Keratinocyte (primary cell): ENCODE results near the gene ACBD7. TPM values are rescaled to one million over a fixed set of nuclear protein-coding genes. Genes with fewer than 3 reads are reported as not detected.
A peak's percentile ranks its signal among the peaks of the same experiment; 100 is the strongest.

Experiments
- DNase-seq: peaks from one replicate; pipeline ENCODE4 v3.0.0-alpha.2; 2011; ENCODE audit warnings: low read depth, missing footprints, low spot score
- FAIRE-seq: peaks from 2 replicates; lab custom pipeline; 2011; peaks lifted over from hg19 to GRCh38; lab: Jason Lieb, UNC
- H2AFZ ChIP-seq: 2 replicates; pipeline ENCODE4 v1.6.0; 2012; ENCODE audit warnings: low read length, control low read depth, inconsistent platforms; ENCODE audit not compliant: control insufficient read depth
- H3K27ac ChIP-seq: 2 replicates; pipeline ENCODE4 v1.5.1; 2011; ENCODE audit warnings: low read length; ENCODE audit not compliant: control insufficient read depth, insufficient read depth
- H3K27me3 ChIP-seq: 3 replicates; pipeline ENCODE4 v1.6.0; 2011; ENCODE audit warnings: low read length; ENCODE audit not compliant: control insufficient read depth, insufficient read depth; ENCODE audit errors: extremely low read depth
- H3K36me3 ChIP-seq, 2 experiments: 2 replicates in 1 of 2; 3 replicates in 1 of 2; pipeline ENCODE4 v1.5.1; 2011; ENCODE audit warnings: low read length in 2 of 2, mild to moderate bottlenecking in 1 of 2; ENCODE audit not compliant: control insufficient read depth in 2 of 2, insufficient read depth in 2 of 2; ENCODE audit errors: extremely low read depth in 1 of 2
- H3K4me1 ChIP-seq: 3 replicates; pipeline ENCODE4 v1.5.1; 2011; ENCODE audit warnings: low read length; ENCODE audit not compliant: control insufficient read depth, insufficient read depth; ENCODE audit errors: extremely low read depth
- H3K4me2 ChIP-seq: 3 replicates; pipeline ENCODE4 v1.6.0; 2011; ENCODE audit warnings: low read depth, low read length; ENCODE audit not compliant: control insufficient read depth, insufficient read depth; ENCODE audit errors: extremely low read depth
- H3K4me3 ChIP-seq, 3 experiments: fragments of 200-600 bp in 1 of 3; sonication (generic) in 1 of 3; 2 replicates in 2 of 3; 3 replicates in 1 of 3; pipeline ENCODE4 v1.5.1; 2011 to 2016; ENCODE audit warnings: low read length in 3 of 3, mild to moderate bottlenecking in 3 of 3, control low read depth in 2 of 3, inconsistent platforms in 1 of 3, low read depth in 1 of 3, mixed read lengths in 1 of 3, mixed run types in 1 of 3, moderate library complexity in 1 of 3; ENCODE audit not compliant: control insufficient read depth in 2 of 3, insufficient read depth in 2 of 3; ENCODE audit errors: extremely low read depth in 1 of 3
- H3K79me2 ChIP-seq: 2 replicates; pipeline ENCODE4 v1.6.0; 2012; ENCODE audit warnings: low read length; ENCODE audit not compliant: control insufficient read depth, insufficient read depth
- H3K9ac ChIP-seq: 3 replicates; pipeline ENCODE4 v1.6.0; 2011; ENCODE audit warnings: low read length; ENCODE audit not compliant: control insufficient read depth, insufficient read depth; ENCODE audit errors: extremely low read depth
- H3K9me1 ChIP-seq: 3 replicates; pipeline ENCODE4 v1.6.0; 2011; ENCODE audit warnings: low read length; ENCODE audit not compliant: control insufficient read depth, insufficient read depth; ENCODE audit errors: extremely low read depth
- H3K9me3 ChIP-seq: 2 replicates; pipeline ENCODE4 v1.5.1; 2012; ENCODE audit warnings: low read depth, low read length; ENCODE audit not compliant: control insufficient read depth
- H4K20me1 ChIP-seq: 3 replicates; pipeline ENCODE4 v1.6.0; 2011; ENCODE audit warnings: low read length; ENCODE audit not compliant: control insufficient read depth, insufficient read depth; ENCODE audit errors: extremely low read depth
- EZH2 ChIP-seq: IDR thresholded peaks from one replicate; pipeline ENCODE4 v1.6.1; 2012; ENCODE audit warnings: inconsistent platforms, mild to moderate bottlenecking, low read length, moderate library complexity
- dilution Hi-C: fragments of 300-500 bp; cut with MboI; formaldehyde crosslinking; loops from one replicate; pipeline ENCODE4 v1.7.0; 2020; ENCODE audit warnings: low sequenced_read_pairs; ENCODE audit not compliant: extremely low pct_ligation_motif_present
- polyA plus RNA-seq, 5 experiments: library from polyadenylated mRNA; depleted of rRNA in 3 of 5; stranded (reverse) in 3 of 5; stranded (forward) in 1 of 5; unstranded in 1 of 5; fragments of >200 nt; gene quantifications; 1 replicate in 1 of 5; 2 replicates in 3 of 5; 3 replicates in 1 of 5; pipeline versions ENCODE4 v1.2.1 to v1.2.3, GENCODE V29; 2011 to 2012; ENCODE audit warnings: missing spikeins in 2 of 5, low read depth in 1 of 5, low replicate concordance in 1 of 5
- TF ChIP-seq, protein P1 (sequence below), 3 experiments: IDR thresholded peaks in 1 of 3; conservative IDR thresholded peaks in 1 of 3; optimal IDR thresholded peaks in 1 of 3; 2 replicates in 2 of 3; 3 replicates in 1 of 3; pipeline versions ENCODE3 to v1.5.1; 2011; ENCODE audit warnings: low read length in 3 of 3, mild to moderate bottlenecking in 3 of 3, moderate library complexity in 2 of 3, control low read depth in 1 of 3, inconsistent platforms in 1 of 3; ENCODE audit not compliant: insufficient read depth in 2 of 3; ENCODE audit errors: extremely low read depth in 1 of 3

Gene ACBD7
- polyA plus RNA-seq, 1 donor (not counting 4 experiments of a cell fraction or from before 2014, with no cell fraction given): 0.20 TPM

- Histone ChIP-seq H3K27me3 (no peaks in the 10 kb centered on the region), H3K4me2 (peak within 1 kb of the TSS; percentile 100), H3K4me3 (peak within 1 kb of the TSS; percentile 78 to 99 (median 93)), H3K9ac (peak within 1 kb of the TSS; percentile 97), H4K20me1 (peaks cover 3% of the 10 kb centered on the region), H3K9me3 (no peaks in the 10 kb centered on the region), H3K27ac (peak within 1 kb of the TSS; percentile 91), H2AFZ (peak within 1 kb of the TSS; percentile 97), H3K4me1 (peaks cover 13% of the 10 kb centered on the region), H3K36me3 (peaks cover 9 to 11% of the 10 kb centered on the region in 2 experiments), H3K79me2 (peaks cover 48% of the 10 kb centered on the region), H3K9me1 (no peaks in the 10 kb centered on the region)
- TF ChIP-seq EZH2: no peak
- TF ChIP-seq, protein P1, sequence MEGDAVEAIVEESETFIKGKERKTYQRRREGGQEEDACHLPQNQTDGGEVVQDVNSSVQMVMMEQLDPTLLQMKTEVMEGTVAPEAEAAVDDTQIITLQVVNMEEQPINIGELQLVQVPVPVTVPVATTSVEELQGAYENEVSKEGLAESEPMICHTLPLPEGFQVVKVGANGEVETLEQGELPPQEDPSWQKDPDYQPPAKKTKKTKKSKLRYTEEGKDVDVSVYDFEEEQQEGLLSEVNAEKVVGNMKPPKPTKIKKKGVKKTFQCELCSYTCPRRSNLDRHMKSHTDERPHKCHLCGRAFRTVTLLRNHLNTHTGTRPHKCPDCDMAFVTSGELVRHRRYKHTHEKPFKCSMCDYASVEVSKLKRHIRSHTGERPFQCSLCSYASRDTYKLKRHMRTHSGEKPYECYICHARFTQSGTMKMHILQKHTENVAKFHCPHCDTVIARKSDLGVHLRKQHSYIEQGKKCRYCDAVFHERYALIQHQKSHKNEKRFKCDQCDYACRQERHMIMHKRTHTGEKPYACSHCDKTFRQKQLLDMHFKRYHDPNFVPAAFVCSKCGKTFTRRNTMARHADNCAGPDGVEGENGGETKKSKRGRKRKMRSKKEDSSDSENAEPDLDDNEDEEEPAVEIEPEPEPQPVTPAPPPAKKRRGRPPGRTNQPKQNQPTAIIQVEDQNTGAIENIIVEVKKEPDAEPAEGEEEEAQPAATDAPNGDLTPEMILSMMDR (optimal IDR thresholded peaks at IDR 0.05 in 1 of 3, IDR thresholded peaks at IDR 0.05 in 1 of 3, conservative IDR thresholded peaks at IDR 0.05 in 1 of 3; ENCODE audit: extremely low read depth in 1 of 3, insufficient read depth in 2 of 3, low read length in 3 of 3): no peak
- DNase-seq: peak; percentile 41
- dilution Hi-C loops: no loop called here
- no peak for FAIRE-seq
Observed at GRCh38 chr10:15097011-15097812, 8.6 kb upstream of the ACBD7 start, which contains the start of gene RPP38. Gene RPP38 (plus strand): TSS chr10:15097355. CDS start chr10:15103315, 5,960 bp downstream.

- no peaks in the 10 kb centered on the region for H3K27me3 ChIP-seq
- H3K4me1 ChIP-seq: peaks cover 13% of the 10 kb centered on the region
- peaks cover 6 to 8% of the 10 kb centered on the region in 2 experiments for H3K36me3 ChIP-seq
- peak overlapping the region; percentile 100 for H3K4me2 ChIP-seq
- H3K9ac ChIP-seq: peak overlapping the region; percentile 97
- no peaks in the 10 kb centered on the region for H3K9me3 ChIP-seq
- H3K4me3 ChIP-seq: peak overlapping the region; percentile 78 to 99 (median 93)
- peak overlapping the region; percentile 91 for H3K27ac ChIP-seq
- dilution Hi-C loops: no loop called here
- no peaks in the 10 kb centered on the region for H4K20me1 ChIP-seq
- no peak for FAIRE-seq
- H3K9me1 ChIP-seq: no peaks in the 10 kb centered on the region
- H2AFZ ChIP-seq: peak overlapping the region; percentile 97
- H3K79me2 ChIP-seq: peaks cover 43% of the 10 kb centered on the region
- no peak for DNase-seq
- TF ChIP-seq, protein P1 (optimal IDR thresholded peaks at IDR 0.05 in 1 of 3, IDR thresholded peaks at IDR 0.05 in 1 of 3, conservative IDR thresholded peaks at IDR 0.05 in 1 of 3; ENCODE audit: extremely low read depth in 1 of 3, insufficient read depth in 2 of 3, low read length in 3 of 3): no peak
- TF ChIP-seq EZH2: no peak
Observed at GRCh38 chr10:15096661-15097010, 8.1 kb upstream of the ACBD7 start.
